HG02870 (cell line): ENCODE data around the gene MYO6.
A peak's percentile ranks its signal among the peaks of the same experiment; 100 is the strongest.

Source experiments
- ATAC-seq: cut with Tn5 transposase; IDR thresholded peaks from one replicate; pipeline ENCODE4 v1.9.1; 2021; ENCODE audit warnings: mild to moderate bottlenecking, moderate library complexity; ENCODE audit not compliant: unreplicated experiment

Gene MYO6

DNA sequence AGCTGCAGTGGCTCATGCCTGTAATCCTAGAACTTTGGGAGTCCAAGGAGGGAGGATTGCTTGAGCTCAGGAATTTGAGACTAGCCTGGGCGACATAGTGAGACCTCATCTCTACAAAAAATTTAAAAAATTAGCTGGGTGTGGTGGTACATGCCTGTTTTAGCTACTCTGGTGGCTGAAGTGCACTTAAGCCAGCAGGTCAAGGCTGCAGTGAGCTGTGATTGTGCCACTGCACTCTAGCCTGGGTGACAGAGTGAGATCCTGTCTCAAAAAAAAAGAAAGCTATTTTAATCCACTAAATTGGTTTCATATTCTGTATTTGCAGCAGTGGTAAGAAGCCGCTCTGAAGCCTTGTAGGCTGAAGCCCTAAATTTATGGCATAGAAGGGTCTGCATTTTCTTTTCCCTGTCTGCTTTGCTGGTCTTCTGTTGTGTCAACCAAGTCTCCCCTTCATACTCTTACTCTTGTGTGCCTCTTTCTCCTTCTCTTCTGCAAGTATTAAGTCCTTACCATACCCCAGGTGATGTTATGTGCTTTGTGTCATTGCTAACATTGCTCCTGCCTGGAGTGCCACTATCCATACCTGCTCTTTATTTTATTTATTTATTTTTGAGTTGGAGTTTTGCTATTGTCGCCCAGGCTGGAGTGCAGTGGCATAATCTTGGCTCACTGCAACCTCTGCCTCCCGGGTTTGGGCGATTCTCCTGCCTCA lies 70.9 kb downstream of the MYO6 start:
- no peak for ATAC-seq

DNA sequence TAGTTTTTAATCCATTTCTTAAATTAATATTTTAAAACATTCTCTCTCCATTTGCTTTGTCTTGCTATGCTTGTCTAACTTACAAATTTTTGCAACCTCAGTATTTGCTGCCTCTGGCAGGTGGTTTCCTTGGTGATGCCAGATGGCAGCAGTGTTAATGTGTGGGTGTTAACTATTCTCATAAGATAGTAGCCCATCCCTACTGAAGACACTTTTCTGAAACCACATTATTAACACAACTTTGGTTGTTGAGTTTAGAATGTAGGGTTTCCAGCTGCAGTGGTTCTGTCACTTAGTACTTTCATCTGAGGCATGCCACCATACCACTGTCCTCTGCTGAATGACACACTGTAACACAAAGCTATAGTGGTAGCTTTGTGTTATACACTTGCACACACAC lies 75.1 kb downstream of the MYO6 start:
- no peak for ATAC-seq

DNA sequence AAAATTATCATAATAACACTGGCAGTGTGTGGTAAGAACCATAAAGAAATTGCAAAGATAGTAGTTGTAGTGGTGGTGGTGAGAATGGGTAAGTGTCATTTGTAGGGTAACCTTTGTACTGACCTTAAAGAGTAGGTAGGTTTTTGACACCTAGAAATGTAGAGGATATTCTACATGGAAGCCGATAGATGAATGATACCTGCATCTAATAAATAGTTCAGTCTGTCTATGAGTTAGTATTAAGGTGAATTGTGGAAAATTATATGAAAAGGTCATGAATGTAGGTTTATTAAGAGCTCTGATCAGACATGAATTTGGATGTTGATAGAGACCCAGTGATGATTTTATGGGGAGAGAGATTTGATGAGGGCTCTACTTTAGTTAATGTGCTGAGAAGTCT lies 78.1 kb downstream of the MYO6 start:
- no peak for ATAC-seq

DNA sequence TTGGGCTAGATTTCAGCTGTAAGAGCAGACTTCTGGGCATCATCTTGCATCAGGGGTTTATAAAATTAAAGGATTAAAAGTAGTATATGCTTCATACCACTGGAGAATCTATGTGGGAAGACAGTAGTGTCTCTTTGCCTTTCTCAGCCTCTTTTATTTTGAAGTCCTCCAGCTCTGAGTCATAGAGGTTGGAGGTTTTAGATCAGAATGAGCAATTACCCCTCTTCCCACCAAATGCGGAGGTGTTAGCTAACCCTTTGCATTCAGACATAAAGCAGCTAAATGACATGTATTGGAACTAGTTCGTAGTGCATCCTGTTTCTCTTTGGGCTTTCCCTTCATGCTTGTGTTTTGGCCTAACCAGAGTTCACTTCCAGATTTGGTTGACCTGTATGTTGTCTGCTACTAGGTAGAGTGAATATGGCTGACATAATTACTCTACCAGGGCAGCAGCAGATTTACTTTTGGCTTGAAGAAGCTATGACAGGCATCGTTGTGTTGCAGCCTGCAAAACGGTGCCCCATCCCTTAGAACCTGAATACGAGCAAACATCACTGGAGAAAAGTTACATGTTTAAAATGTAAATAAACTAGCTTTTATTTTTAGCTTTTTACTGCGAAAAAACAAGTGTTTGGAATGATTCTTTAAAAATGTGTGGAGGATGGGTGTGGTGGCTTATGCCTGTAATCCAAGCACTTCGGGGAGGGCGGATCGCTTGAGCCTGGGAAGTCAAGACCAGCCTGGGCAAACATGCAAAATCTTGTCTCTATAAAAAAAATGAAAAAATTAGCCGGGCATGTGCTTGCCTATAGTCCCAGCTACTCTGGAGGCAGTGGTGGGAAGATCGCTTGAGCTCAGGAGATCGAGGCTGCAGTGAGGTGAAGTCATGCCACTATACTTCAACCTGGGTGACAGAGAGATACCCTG lies 82.2 kb downstream of the MYO6 start:
- peak; percentile 96 for ATAC-seq

DNA sequence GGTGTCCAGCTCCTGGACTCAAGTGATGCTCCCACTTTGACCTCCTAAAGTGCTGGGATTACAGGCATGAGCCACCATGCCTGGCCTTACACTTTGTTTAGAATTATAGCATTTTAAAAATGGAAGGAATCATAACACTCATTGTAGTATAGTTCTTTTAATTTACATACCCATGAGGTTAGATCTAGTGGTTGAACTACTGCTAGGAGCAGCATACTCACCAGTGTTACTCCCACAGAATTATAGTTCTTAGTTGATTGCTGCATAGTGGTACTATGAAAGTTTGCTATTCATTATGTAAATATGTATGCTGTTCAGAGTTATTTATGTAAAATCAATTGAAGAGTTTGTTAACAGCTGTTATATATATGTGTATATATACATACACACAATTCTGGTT lies 85.4 kb downstream of the MYO6 start:
- ATAC-seq, result no peak

DNA sequence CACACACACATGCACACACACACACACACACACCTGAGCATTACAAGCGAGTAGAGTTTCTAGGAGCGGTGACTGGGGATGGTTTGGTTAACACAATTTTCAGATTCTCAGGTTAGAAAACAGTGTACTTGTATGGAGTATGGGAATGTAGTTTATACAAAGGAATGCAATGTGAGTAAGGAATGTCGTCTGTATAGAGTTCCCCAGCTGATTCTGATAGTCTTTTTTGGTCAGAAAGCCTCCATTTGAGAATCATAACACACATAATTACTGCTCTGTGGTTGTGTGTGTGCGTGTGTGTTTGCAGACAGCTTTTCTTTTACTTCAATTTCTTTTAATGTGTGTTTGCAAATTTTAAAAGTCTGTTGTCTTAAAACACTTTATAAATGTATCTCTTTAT lies 93.2 kb downstream of the MYO6 start:
- no peak for ATAC-seq

DNA sequence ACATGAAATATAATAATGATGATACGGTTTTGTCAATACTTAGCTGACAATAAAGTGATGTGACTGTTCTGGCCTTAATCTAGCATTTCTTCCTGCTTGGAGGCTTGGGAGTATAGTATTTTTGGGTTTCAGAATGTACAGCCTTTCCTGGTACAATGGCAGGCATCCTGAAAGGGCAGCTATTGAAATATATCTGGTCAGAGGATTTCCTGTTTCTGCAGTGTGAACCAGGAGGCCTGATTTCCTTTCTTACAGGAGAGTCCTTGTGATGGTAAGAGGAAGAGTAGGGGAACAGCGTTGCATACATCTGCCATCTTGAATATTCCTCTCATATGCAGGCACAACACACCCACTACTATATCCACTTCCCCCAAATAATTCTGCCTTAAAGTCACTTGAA lies 93.7 kb downstream of the MYO6 start:
- ATAC-seq, result no peak

DNA sequence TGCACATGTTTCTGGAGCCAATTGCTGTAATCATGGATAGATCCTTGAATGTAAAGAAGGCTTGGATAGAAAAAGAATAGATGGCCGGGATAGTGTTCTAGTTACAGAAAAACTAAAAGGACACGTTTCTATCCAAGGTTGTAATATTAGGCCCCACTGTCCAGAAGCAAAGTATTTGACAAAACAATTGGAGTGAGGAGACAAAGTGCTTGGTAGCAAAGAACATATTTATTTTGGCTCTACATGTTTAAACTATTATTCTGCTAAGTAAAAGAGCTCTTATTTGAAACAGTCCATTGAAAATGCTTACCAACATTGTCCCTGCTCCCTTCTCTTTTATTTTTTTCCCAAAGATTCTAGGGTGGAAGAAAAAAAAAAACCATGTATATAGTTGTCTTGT lies 94.4 kb downstream of the MYO6 start:
- no peak for ATAC-seq

DNA sequence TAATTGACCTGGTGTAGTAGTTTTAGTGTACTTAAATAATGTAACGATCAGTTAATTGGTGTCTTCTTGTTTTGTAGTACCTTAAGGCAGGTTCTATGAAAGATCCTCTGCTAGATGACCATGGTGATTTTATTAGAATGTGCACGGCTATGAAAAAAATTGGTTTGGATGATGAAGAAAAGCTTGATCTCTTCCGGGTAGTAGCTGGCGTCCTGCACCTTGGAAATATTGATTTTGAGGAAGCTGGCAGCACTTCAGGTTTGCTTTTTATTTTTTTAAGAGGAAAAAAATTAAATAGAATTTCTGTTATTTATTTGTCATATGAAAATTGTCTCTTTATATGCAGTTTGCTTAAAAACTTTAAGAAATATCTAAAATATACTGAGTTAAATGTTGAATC lies 99.2 kb downstream of the MYO6 start:
- no peak for ATAC-seq

DNA sequence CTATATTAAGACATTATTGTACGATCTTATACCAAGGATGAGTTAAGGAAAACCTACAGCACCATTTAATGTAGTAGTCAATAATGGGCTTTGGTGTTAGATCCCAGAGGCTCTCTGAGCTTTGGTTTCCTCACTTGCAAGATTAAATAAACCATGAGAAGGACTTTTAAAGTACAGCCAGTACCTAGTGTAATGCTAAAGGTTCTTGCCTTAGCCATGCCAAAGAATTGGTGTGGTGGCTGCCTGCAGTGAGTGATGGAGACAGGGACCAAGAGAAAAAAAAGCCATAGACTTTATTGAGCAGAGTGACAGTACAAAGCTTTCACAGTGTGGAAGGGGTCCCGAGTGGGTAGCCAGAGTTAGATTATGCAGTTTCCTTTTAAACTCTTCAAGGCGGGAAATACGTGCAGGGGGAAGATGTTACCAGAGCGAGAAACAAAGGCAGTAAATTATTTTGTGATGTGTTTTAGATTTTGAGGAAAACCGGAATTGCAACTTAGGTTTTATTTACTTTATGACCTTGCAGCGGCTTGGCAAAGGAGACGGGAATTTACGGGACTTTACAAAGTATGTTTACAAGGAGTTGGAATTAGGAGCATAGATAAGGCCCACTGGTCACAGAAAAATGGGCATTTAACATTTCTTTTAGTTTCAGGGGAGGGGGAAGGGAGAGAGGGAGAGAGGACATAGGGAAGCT lies 100.4 kb downstream of the MYO6 start:
- no peak for ATAC-seq

DNA sequence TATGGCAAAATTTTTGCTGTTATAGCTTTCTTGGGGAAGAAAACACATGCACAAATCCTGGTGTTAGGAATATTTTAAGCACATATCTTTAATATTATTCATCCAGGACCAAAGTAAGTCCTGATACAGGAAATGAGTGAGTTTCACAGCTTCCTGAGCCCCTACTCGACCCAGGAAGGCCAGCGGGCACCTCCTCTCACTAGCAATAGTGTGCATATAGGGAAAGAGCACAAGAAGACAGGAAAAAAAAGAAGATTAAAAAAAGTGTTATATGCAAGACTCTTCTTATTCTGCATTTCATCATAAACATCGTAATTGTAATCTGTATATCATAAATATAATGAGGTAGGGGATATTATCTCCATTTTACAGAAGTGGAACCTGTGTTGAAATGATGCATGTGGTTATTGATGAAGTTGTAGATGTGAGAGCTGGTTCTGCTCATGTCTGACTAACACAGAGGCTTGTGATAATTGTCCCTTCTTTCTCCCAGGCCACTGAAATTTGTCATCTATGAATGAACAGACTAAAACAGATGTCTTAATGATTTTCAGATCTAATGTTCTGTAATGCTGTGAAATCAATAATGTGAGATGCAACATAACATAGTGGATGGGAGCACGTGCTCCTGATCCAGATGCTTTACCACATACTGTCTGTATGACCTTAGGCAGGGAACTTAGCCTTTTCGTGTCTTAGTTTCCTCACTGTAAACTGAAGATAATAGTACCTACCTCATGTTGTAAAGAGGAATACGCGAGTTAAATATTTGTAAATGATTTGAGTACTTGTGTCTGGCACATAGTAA lies 101.2 kb downstream of the MYO6 start:
- no peak for ATAC-seq

DNA sequence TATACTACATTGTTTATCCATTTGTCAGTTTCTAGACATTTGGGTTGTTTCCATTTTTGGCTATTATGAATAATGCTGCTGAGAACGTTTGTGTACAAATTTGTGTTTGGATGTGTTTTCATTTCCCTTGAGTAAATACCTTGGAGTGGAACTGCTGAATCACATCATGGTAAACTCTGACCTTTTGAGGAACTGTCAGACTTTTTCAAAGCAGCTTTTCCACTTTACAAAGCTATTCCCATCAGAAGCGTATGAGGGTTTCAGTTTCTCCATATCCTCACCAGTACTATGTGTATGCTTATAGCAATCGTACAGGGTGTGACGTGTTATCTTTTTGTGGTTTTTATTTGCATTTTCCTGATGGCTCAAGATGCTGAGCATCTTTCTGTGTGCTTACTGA lies 103.7 kb downstream of the MYO6 start:
- ATAC-seq, result no peak

DNA sequence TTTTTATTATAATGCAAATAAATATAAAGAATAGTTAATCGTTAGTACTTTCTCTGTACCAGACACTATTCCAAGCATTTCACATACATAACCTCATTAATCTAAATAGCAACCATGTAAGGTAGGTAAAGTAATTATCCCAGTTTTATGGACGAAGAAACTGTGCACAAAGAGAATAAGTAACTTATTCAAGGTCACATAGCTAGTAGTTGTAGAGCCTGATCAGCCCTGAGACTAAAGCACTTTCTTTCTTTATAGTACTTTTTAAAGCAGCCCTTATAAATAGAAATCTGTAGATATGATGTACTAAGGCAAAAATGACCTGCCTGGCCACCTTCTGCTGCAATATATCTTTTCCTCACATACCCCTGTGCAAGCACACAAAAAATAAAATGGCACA lies 104.8 kb downstream of the MYO6 start:
- no peak for ATAC-seq

DNA sequence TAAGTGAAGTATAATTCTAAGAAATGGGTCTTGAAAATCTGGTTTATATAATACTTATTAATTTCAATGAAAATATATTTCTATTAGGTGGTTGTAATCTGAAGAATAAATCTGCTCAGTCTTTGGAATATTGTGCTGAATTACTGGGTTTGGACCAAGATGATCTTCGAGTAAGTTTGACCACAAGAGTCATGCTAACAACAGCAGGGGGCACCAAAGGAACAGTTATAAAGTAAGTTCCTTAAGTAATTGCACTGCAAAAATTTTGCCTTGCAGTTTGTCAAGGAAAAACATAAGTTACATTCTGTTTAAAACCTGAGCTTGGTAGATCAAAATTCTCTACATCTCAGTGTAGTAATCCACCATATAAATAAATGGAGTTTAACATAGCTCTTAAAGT lies 106.0 kb downstream of the MYO6 start:
- ATAC-seq, result no peak

DNA sequence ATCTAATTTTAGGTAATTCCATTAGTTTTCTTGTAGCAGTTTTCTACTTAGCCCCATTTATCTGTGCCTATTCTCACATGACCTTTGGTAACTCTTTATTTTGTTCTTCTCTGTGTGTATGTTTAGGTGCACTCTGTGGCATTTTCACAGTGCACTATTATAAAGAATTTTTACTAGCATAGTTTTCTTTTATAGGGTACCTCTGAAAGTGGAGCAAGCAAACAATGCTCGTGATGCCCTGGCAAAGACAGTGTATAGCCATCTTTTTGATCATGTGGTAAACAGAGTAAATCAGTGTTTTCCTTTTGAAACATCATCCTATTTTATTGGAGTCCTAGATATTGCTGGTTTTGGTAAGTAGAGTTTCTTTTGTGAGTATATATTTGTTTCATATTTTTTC lies 107.9 kb downstream of the MYO6 start:
- no peak for ATAC-seq

DNA sequence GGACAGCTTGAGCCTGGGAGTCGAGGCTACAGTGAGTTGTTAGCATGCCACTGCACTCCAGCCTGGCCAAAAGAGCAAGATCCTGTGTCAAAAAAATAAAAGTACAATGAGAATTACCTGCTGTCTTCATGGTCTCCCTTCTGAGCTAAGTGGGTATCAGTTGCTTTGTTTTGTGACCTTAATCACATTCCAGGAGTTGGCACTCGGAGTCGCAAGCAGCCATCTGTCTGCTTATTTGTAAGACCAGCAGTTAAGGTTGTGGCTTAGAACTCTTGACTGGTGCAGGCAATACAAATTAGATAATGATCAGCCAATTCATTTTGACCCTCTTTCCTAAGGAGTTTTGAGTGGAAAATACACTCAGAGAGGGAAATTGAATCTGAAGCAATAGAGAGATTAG lies 114.0 kb downstream of the MYO6 start:
- no peak for ATAC-seq

DNA sequence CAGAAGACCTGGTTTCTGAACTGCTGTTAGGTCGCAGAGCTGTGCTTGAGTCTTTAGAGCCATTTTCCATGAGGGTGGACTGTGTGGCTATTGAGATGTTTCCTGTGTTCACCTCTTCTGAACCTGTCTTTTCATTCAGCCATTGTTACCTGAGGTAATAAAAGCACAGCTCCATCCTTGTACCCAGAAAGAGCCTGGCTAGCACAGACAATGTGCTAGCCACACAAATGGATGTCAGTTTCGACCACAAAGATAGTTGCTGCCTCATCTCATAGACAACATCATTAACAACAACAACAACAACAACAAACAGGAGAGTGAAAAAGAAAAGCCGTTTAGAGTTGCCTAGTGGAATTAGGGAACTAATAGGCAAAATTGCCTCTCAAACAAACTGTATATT lies 114.7 kb downstream of the MYO6 start:
- ATAC-seq, result no peak

DNA sequence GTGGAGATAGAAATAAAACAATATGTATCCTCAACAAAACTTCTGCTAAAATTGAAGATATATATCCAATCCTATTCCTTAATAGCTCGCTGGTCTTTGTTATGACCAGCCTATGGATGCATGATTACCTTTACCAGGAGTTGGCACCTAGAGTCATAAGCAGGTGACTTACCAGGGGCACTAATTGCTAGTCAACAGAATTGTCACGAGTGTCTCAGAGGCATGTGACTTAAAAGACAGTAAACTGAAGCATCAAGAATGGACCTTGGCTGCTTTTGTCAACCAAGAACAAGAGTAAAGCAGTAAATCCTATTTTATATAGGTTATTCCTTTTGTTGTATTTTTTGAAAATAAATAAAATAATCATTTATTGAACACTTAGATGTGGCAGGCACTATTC lies 115.4 kb downstream of the MYO6 start:
- no peak for ATAC-seq

DNA sequence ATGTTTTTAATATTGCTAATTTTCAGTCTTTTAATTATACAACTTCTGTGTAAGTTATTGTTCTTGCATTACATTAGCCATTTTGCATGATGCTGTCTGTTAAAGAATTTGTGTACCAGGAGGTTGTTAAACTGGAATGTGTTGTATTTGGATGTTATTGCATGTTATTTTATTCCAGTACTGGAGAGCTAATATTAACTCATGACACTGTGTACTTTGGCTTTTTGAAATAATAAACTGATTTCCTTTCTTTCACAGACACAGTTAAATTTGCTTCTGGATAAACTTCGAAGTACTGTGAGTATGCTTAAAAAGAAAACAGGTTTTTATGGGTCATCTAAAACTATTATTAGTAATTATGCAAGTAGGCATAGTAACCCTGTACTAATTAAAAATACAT lies 121.3 kb downstream of the MYO6 start:
- ATAC-seq, result no peak

DNA sequence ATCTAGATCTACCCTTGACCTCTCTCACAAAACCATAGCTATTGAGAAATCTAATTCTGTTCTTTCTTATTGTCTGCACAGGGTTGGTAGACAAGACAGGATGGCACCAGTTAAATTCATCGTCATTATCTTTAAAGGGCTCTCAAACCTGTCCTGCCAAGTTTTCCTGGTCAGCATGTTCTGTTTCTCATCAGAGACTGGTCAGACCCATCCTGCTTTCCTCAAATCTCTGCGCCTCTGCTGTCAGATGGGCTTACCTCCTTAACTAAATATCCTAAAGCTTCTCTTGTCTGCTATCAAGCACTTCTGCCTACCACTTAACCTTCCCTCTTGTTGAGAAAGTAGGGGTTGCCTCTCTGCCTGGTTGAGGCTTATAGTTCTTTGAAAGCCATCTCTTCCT lies 125.2 kb downstream of the MYO6 start:
- ATAC-seq, result no peak

DNA sequence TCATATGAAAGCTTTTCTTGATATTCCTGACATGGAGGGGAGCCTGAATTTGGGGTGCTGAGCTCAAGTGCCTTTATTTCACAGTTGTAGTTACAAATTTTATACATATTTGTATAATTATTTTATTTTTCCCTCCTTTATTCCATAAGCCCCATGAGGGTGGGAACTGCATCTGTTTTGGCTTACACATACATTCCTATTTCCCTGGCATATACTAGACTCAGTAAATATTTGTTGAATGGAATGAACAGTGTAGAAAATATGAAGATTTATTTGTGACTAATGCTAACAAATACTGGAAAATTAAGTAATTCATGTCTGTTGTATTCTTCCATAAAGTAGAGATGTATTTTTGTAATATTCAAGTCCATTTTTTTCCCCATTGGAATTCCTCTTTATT lies 127.1 kb downstream of the MYO6 start:
- no peak for ATAC-seq
